Mesothelial cell of epicardium (in vitro differentiated cells): ENCODE data around the gene CXXC4. TPM values are rescaled to one million over a fixed set of nuclear protein-coding genes. Genes with fewer than 3 reads are reported as not detected.

Experiments used
- DNase-seq, 2 experiments: peaks; one replicate each; pipeline ENCODE4 v3.0.0; 2021; ENCODE audit warnings: low spot score in 2 of 2; ENCODE audit not compliant: unreplicated experiment in 2 of 2
- H3K27ac Mint-ChIP-seq: 2 replicates; pipeline ENCODE4 v1.8.0; 2021; ENCODE audit warnings: mixed read lengths
- H3K27me3 Mint-ChIP-seq: 2 replicates; pipeline ENCODE4 v1.8.0; 2021; ENCODE audit warnings: low read depth, mixed read lengths
- H3K36me3 Mint-ChIP-seq: 2 replicates; pipeline ENCODE4 v1.8.0; 2021; ENCODE audit warnings: mixed read lengths
- H3K4me1 Mint-ChIP-seq: 2 replicates; pipeline ENCODE4 v1.8.0; 2021; ENCODE audit warnings: mixed read lengths
- H3K4me3 Mint-ChIP-seq: 2 replicates; pipeline ENCODE4 v1.8.0; 2021; ENCODE audit warnings: mild to moderate bottlenecking, moderate library complexity, mixed read lengths
- H3K9me3 Mint-ChIP-seq: 2 replicates; pipeline ENCODE4 v1.8.0; 2021; ENCODE audit warnings: mixed read lengths
- CTCF ChIP-seq: fragments of 200-600 bp; sonication (generic); IDR thresholded peaks from one replicate; pipeline ENCODE4 v1.5.0; 2021; ENCODE audit warnings: antibody characterized with exemption; ENCODE audit not compliant: unreplicated experiment
- total RNA-seq: library from RNA; stranded (reverse); gene quantifications from 3 replicates; pipeline ENCODE4 v1.2.1, GENCODE V29; 2021

CXXC4 gene
- total RNA-seq, 1 donor from 2014 or later: 5.0 TPM

GRCh38 chr4:104457308-104457981 lies 37.2 kb downstream of the CXXC4 start:
- Mint-ChIP-seq H3K9me3 (no peaks in the 10 kb centered on the region), H3K4me1 (no peaks in the 10 kb centered on the region), H3K27me3 (peaks cover 2% of the 10 kb centered on the region), H3K27ac (no peak overlapping the region), H3K36me3 (no peaks in the 10 kb centered on the region), H3K4me3 (no peak overlapping the region)
- no peak for DNase-seq
- TF ChIP-seq CTCF: no peak

GRCh38 chr4:104451573-104451972 lies 43.1 kb downstream of the CXXC4 start:
- H3K4me1 Mint-ChIP-seq: peaks cover 2% of the 10 kb centered on the region
- H3K9me3 Mint-ChIP-seq: no peaks in the 10 kb centered on the region
- no peak overlapping the region for H3K27ac Mint-ChIP-seq
- no peak for TF ChIP-seq CTCF
- no peak overlapping the region for H3K4me3 Mint-ChIP-seq
- H3K27me3 Mint-ChIP-seq: no peaks in the 10 kb centered on the region
- no peaks in the 10 kb centered on the region for H3K36me3 Mint-ChIP-seq
- DNase-seq: no peak

GRCh38 chr4:104449537-104449936 lies 45.2 kb downstream of the CXXC4 start:
- no peaks in the 10 kb centered on the region for H3K9me3 Mint-ChIP-seq
- H3K36me3 Mint-ChIP-seq: no peaks in the 10 kb centered on the region
- H3K27ac Mint-ChIP-seq: no peak overlapping the region
- no peak for DNase-seq
- H3K4me3 Mint-ChIP-seq: no peak overlapping the region
- peaks cover 2% of the 10 kb centered on the region for H3K4me1 Mint-ChIP-seq
- no peaks in the 10 kb centered on the region for H3K27me3 Mint-ChIP-seq
- TF ChIP-seq CTCF: no peak

- Mint-ChIP-seq H3K9me3 (no peaks in the 10 kb centered on the region), H3K27ac (no peak overlapping the region), H3K36me3 (no peaks in the 10 kb centered on the region), H3K27me3 (no peaks in the 10 kb centered on the region), H3K4me1 (peaks cover 7% of the 10 kb centered on the region), H3K4me3 (no peak overlapping the region)
- TF ChIP-seq CTCF: no peak
- DNase-seq: no peak
These were observed 47.4 kb downstream of the CXXC4 start for GRCh38 chr4:104447294-104447693.

GRCh38 chr4:104446431-104447278 lies 48.0 kb downstream of the CXXC4 start:
- TF ChIP-seq CTCF: no peak
- no peak overlapping the region for H3K4me3 Mint-ChIP-seq
- H3K27me3 Mint-ChIP-seq: no peaks in the 10 kb centered on the region
- no peaks in the 10 kb centered on the region for H3K36me3 Mint-ChIP-seq
- no peak overlapping the region for H3K27ac Mint-ChIP-seq
- peaks cover 6% of the 10 kb centered on the region for H3K4me1 Mint-ChIP-seq
- H3K9me3 Mint-ChIP-seq: no peaks in the 10 kb centered on the region
- no peak for DNase-seq
